HEK293 (cell line): Measurements from ENCODE around the gene ZCWPW1.
A peak's percentile ranks its signal among the peaks of the same experiment; 100 is the strongest.

Experiments used
- CTCF ChIA-PET: fragments of 350-600 bp; formaldehyde crosslinking; extraction: SDS; loops from one replicate; lab custom pipeline; 2021; ENCODE audit warnings: antibody characterized with exemption; lab: Yijun Ruan, JAX
- POLR2A ChIA-PET: fragments of 300-600 bp; formaldehyde crosslinking; extraction: SDS; loops from one replicate; lab custom pipeline; 2020; ENCODE audit warnings: antibody characterized with exemption, inconsistent platforms; lab: Yijun Ruan, JAX
- H3K27ac ChIP-seq: fragments of 200-500 bp; sonication (Bioruptor generic); 2 replicates; pipeline ENCODE4 v1.5.1; 2014; ENCODE audit warnings: low read depth, low read length, control low read depth, inconsistent platforms; ENCODE audit errors: extremely low read depth
- H3K36me3 ChIP-seq, 2 experiments: fragments of 200-500 bp in 1 of 2; sonication (Bioruptor generic) in 1 of 2; 1 replicate in 1 of 2; 2 replicates in 1 of 2; pipeline ENCODE4 v1.5.1; 2014 to 2017; ENCODE audit warnings: inconsistent platforms in 2 of 2, low read length in 2 of 2; ENCODE audit not compliant: control insufficient read depth in 2 of 2, insufficient read depth in 1 of 2
- H3K4me1 ChIP-seq: fragments of 200-500 bp; sonication (Bioruptor generic); 2 replicates; pipeline ENCODE4 v1.5.1; 2014; ENCODE audit warnings: mild to moderate bottlenecking, low read length, inconsistent platforms; ENCODE audit not compliant: control insufficient read depth, insufficient read depth
- H3K4me3 ChIP-seq: 2 replicates; pipeline ENCODE4 v1.5.1; 2011; ENCODE audit warnings: low read depth, mild to moderate bottlenecking, control low read depth, low read length, moderate library complexity
- H3K9me3 ChIP-seq: fragments of 200-500 bp; sonication (Bioruptor generic); 2 replicates; pipeline ENCODE4 v1.5.1; 2014; ENCODE audit warnings: low read depth, low read length, inconsistent platforms; ENCODE audit not compliant: control insufficient read depth, insufficient read depth
- AEBP2 ChIP-seq: fragments of 450-650 bp; formaldehyde crosslinking; IDR thresholded peaks from 2 replicates; pipeline ENCODE4 v1.5.1; 2016; ENCODE audit warnings: missing biosample characterization, missing genetic modification characterization, borderline replicate concordance
- BCL11A ChIP-seq: fragments of 450-650 bp; formaldehyde crosslinking; IDR thresholded peaks from 2 replicates; pipeline ENCODE4 v1.5.1; 2016; ENCODE audit warnings: low read depth, missing biosample characterization, missing genetic modification characterization
- CTCF ChIP-seq: fragments of 450-650 bp; formaldehyde crosslinking; IDR thresholded peaks from 2 replicates; pipeline ENCODE4 v1.5.1; 2016; ENCODE audit warnings: missing biosample characterization, missing genetic modification characterization
- KLF1 ChIP-seq: fragments of 450-650 bp; formaldehyde crosslinking; IDR thresholded peaks from 2 replicates; pipeline ENCODE4 v1.5.1; 2016; ENCODE audit warnings: missing biosample characterization, missing genetic modification characterization
- KLF17 ChIP-seq: fragments of 450-650 bp; formaldehyde crosslinking; IDR thresholded peaks from 2 replicates; pipeline ENCODE4 v1.5.1; 2016; ENCODE audit warnings: missing biosample characterization, missing genetic modification characterization
- ZBTB17 ChIP-seq: fragments of 450-650 bp; formaldehyde crosslinking; IDR thresholded peaks from 2 replicates; pipeline ENCODE4 v1.5.1; 2016; ENCODE audit warnings: missing biosample characterization, missing genetic modification characterization
- ZBTB20 ChIP-seq: fragments of 450-650 bp; formaldehyde crosslinking; IDR thresholded peaks from 2 replicates; pipeline ENCODE4 v1.5.1; 2016; ENCODE audit warnings: missing biosample characterization, missing genetic modification characterization
- ZEB2 ChIP-seq: fragments of 450-650 bp; formaldehyde crosslinking; IDR thresholded peaks from 2 replicates; pipeline ENCODE4 v1.5.1; 2016; ENCODE audit warnings: missing biosample characterization, missing genetic modification characterization
- ZFHX2 ChIP-seq: fragments of 450-650 bp; formaldehyde crosslinking; conservative IDR thresholded peaks from 2 replicates; pipeline ENCODE4 v1.5.1; 2016; ENCODE audit warnings: missing biosample characterization, missing genetic modification characterization
- ZNF133 ChIP-seq: fragments of 450-650 bp; formaldehyde crosslinking; IDR thresholded peaks from 2 replicates; pipeline ENCODE4 v1.5.1; 2016; ENCODE audit warnings: missing biosample characterization, missing genetic modification characterization
- ZNF24 ChIP-seq: fragments of 450-650 bp; formaldehyde crosslinking; IDR thresholded peaks from 2 replicates; pipeline ENCODE4 v1.5.1; 2016; ENCODE audit warnings: missing biosample characterization, missing genetic modification characterization
- ZNF398 ChIP-seq: fragments of 450-650 bp; formaldehyde crosslinking; IDR thresholded peaks from 2 replicates; pipeline ENCODE4 v1.5.1; 2017; ENCODE audit warnings: missing biosample characterization, missing genetic modification characterization
- ZNF423 ChIP-seq: fragments of 450-650 bp; formaldehyde crosslinking; IDR thresholded peaks from 2 replicates; pipeline ENCODE4 v1.5.1; 2016; ENCODE audit warnings: missing biosample characterization, missing genetic modification characterization
- ZNF48 ChIP-seq: fragments of 450-650 bp; formaldehyde crosslinking; IDR thresholded peaks from 2 replicates; pipeline ENCODE4 v1.5.1; 2016; ENCODE audit warnings: missing biosample characterization, missing genetic modification characterization
- ZNF510 ChIP-seq: fragments of 450-650 bp; formaldehyde crosslinking; IDR thresholded peaks from 2 replicates; pipeline ENCODE4 v1.5.1; 2018; ENCODE audit warnings: mild to moderate bottlenecking, missing genetic modification characterization, missing biosample characterization; ENCODE audit not compliant: insufficient replicate concordance
- ZNF549 ChIP-seq: fragments of 450-650 bp; IDR thresholded peaks from 2 replicates; pipeline ENCODE4 v1.5.1; 2018; ENCODE audit warnings: missing biosample characterization, missing genetic modification characterization, mild to moderate bottlenecking, inconsistent platforms, moderate library complexity
- ZNF558 ChIP-seq: fragments of 450-650 bp; formaldehyde crosslinking; IDR thresholded peaks from 2 replicates; pipeline ENCODE4 v1.5.1; 2016; ENCODE audit warnings: missing biosample characterization, missing genetic modification characterization
- ZNF560 ChIP-seq: fragments of 450-650 bp; formaldehyde crosslinking; IDR thresholded peaks from 2 replicates; pipeline ENCODE4 v1.5.1; 2017; ENCODE audit warnings: missing biosample characterization, missing genetic modification characterization, borderline replicate concordance
- ZNF561 ChIP-seq: fragments of 450-650 bp; IDR thresholded peaks from 2 replicates; pipeline ENCODE4 v1.5.1; 2018; ENCODE audit warnings: missing biosample characterization, missing genetic modification characterization, borderline replicate concordance
- ZNF596 ChIP-seq: fragments of 450-650 bp; IDR thresholded peaks from 2 replicates; pipeline ENCODE4 v1.5.0; 2018; ENCODE audit warnings: missing biosample characterization, mild to moderate bottlenecking, missing genetic modification characterization, moderate library complexity
- ZNF677 ChIP-seq: fragments of 450-650 bp; IDR thresholded peaks from 2 replicates; pipeline ENCODE4 v1.5.0; 2018; ENCODE audit warnings: missing biosample characterization, mild to moderate bottlenecking, missing genetic modification characterization, moderate library complexity

ZCWPW1 gene

GRCh38 chr7:100397315-100398081, 31.0 kb downstream of the ZCWPW1 start:
- POLR2A ChIA-PET = no interaction called here
- Histone ChIP-seq H3K4me3 (no peak overlapping the region), H3K27ac (no peak overlapping the region), H3K4me1 (no peaks in the 10 kb centered on the region), H3K9me3 (no peaks in the 10 kb centered on the region), H3K36me3 (no peaks in the 10 kb centered on the region)
- CTCF ChIA-PET = interaction anchor here (0.9 to 3.7 kb wide), 2 partner anchors 10 to 22 kb away, joined by 3 to 13 read pairs; no protein-coding TSS in a partner anchor
- TF ChIP-seq ZNF510 (tag by site-specific recombination) = no peak
- TF ChIP-seq KLF1 = peak; percentile 71; the same call in 1 of the 2 replicates
- TF ChIP-seq ZNF423 = no peak
- TF ChIP-seq CTCF (tag by site-specific recombination) = peak; percentile 35
- TF ChIP-seq ZNF24 (tag by site-specific recombination) = no peak
- no peak for TF ChIP-seq ZNF133 (tag by site-specific recombination)
- TF ChIP-seq ZNF558 = no peak
- TF ChIP-seq ZNF549 (tag by site-specific recombination) = no peak
- TF ChIP-seq KLF17 = 0 out of 2 replicates have a peak, but pooled peaks have one; percentile 26

GRCh38 chr7:100396421-100396982, 32.0 kb downstream of the ZCWPW1 start:
- no peaks in the 10 kb centered on the region for H3K9me3 ChIP-seq
- ChIA-PET POLR2A (no interaction called here), CTCF (interaction anchor here (1.0 to 3.7 kb wide), 2 partner anchors 11 to 51 kb away, joined by 3 to 13 read pairs; no protein-coding TSS in a partner anchor)

More at GRCh38 chr7:100396421-100396982, 32.0 kb downstream of the ZCWPW1 start:
- no peaks in the 10 kb centered on the region for H3K4me1 ChIP-seq
- no peaks in the 10 kb centered on the region for H3K36me3 ChIP-seq
- TF ChIP-seq ZBTB20 (no peak), ZNF398 (tag by site-specific recombination) (no peak), ZBTB17 (tag by site-specific recombination) (no peak), ZNF596 (tag by site-specific recombination) (no peak), ZNF561 (tag by site-specific recombination) (no peak), AEBP2 (tag by site-specific recombination) (no peak), ZEB2 (tag by site-specific recombination) (no peak), ZFHX2 (no peak), ZNF560 (no peak), BCL11A (tag by site-specific recombination) (no peak), ZNF677 (tag by site-specific recombination) (no peak), ZNF48 (no peak)
- no peak overlapping the region for H3K27ac ChIP-seq
- no peak overlapping the region for H3K4me3 ChIP-seq
